ENCODE data around the gene NOL4L.

NOL4L gene

GRCh38 chr20:32535316-32535952 lies 49.7 kb downstream of the NOL4L start:
- no peak for TF ChIP-seq ZC3H10 (CRISPR knock-in tag; IDR thresholded peaks at IDR 0.05)
- no peak for TF ChIP-seq BACH2 (CRISPR knock-in tag; IDR thresholded peaks at IDR 0.05; ENCODE audit: borderline replicate concordance)
- no peak for TF ChIP-seq SNAI2 (CRISPR knock-in tag; IDR thresholded peaks at IDR 0.05)
- TF ChIP-seq PATZ1 (CRISPR knock-in tag; IDR thresholded peaks at IDR 0.05; ENCODE audit: borderline replicate concordance), result no peak
- TF ChIP-seq TCF4 (CRISPR knock-in tag; IDR thresholded peaks at IDR 0.05; ENCODE audit: borderline replicate concordance), result no peak
- no peak for TF ChIP-seq ZNF8 (CRISPR knock-in tag; IDR thresholded peaks at IDR 0.05)
- no peak for TF ChIP-seq CSRNP3 (CRISPR knock-in tag; IDR thresholded peaks at IDR 0.05)
- TF ChIP-seq POU6F1 (CRISPR knock-in tag; IDR thresholded peaks at IDR 0.05; ENCODE audit: borderline replicate concordance, low read depth), result no peak
- no peak for TF ChIP-seq OSR1 (CRISPR knock-in tag; IDR thresholded peaks at IDR 0.05)
- no peak; the same call in 2 of the 3 replicates for ATAC-seq

- no peak for ATAC-seq
- TF ChIP-seq ARNTL (CRISPR knock-in tag; IDR thresholded peaks at IDR 0.05; ENCODE audit: borderline replicate concordance, low read depth) (no peak), RARB (CRISPR knock-in tag; IDR thresholded peaks at IDR 0.05) (no peak), GLIS3 (CRISPR knock-in tag; IDR thresholded peaks at IDR 0.05) (no peak), ZNF565 (CRISPR knock-in tag; conservative IDR thresholded peaks at IDR 0.05; ENCODE audit: low read depth) (no peak), ZFP30 (CRISPR knock-in tag; IDR thresholded peaks at IDR 0.05) (no peak), TCF4 (CRISPR knock-in tag; IDR thresholded peaks at IDR 0.05; ENCODE audit: borderline replicate concordance) (no peak), ZC3H10 (CRISPR knock-in tag; IDR thresholded peaks at IDR 0.05) (no peak), ESRRG (CRISPR knock-in tag; IDR thresholded peaks at IDR 0.05) (no peak), ZNF70 (CRISPR knock-in tag; IDR thresholded peaks at IDR 0.05) (no peak), ISL1 (CRISPR knock-in tag; IDR thresholded peaks at IDR 0.05) (no peak), ZNF8 (CRISPR knock-in tag; IDR thresholded peaks at IDR 0.05) (no peak), ZFP3 (CRISPR knock-in tag; IDR thresholded peaks at IDR 0.05) (no peak), SNAI2 (CRISPR knock-in tag; IDR thresholded peaks at IDR 0.05) (no peak), CREB5 (CRISPR knock-in tag; IDR thresholded peaks at IDR 0.05; ENCODE audit: low read depth) (no peak)
Observed at GRCh38 chr20:32534661-32535240, 50.4 kb downstream of the NOL4L start.

- ATAC-seq, result no peak
- TF ChIP-seq ZNF565 (CRISPR knock-in tag; conservative IDR thresholded peaks at IDR 0.05; ENCODE audit: low read depth), result no peak
- no peak for TF ChIP-seq ZFP3 (CRISPR knock-in tag; IDR thresholded peaks at IDR 0.05)
- no peak for TF ChIP-seq ISL1 (CRISPR knock-in tag; IDR thresholded peaks at IDR 0.05)
- no peak for TF ChIP-seq GLIS3 (CRISPR knock-in tag; IDR thresholded peaks at IDR 0.05)
- no peak for TF ChIP-seq ARNTL (CRISPR knock-in tag; IDR thresholded peaks at IDR 0.05; ENCODE audit: borderline replicate concordance, low read depth)
- TF ChIP-seq ZFP30 (CRISPR knock-in tag; IDR thresholded peaks at IDR 0.05), result no peak
- TF ChIP-seq SNAI2 (CRISPR knock-in tag; IDR thresholded peaks at IDR 0.05), result no peak
- no peak for TF ChIP-seq CSDC2 (CRISPR knock-in tag; IDR thresholded peaks at IDR 0.05)
- no peak for TF ChIP-seq ZNF8 (CRISPR knock-in tag; IDR thresholded peaks at IDR 0.05)
- TF ChIP-seq OSR1 (CRISPR knock-in tag; IDR thresholded peaks at IDR 0.05), result no peak
- no peak for TF ChIP-seq CSRNP3 (CRISPR knock-in tag; IDR thresholded peaks at IDR 0.05)
- TF ChIP-seq PPARA (CRISPR knock-in tag; IDR thresholded peaks at IDR 0.05; ENCODE audit: borderline replicate concordance), result no peak
- no peak for TF ChIP-seq PATZ1 (CRISPR knock-in tag; IDR thresholded peaks at IDR 0.05; ENCODE audit: borderline replicate concordance)
- no peak for TF ChIP-seq ZNF70 (CRISPR knock-in tag; IDR thresholded peaks at IDR 0.05)
- TF ChIP-seq ZC3H10 (CRISPR knock-in tag; IDR thresholded peaks at IDR 0.05), result no peak
Observed at GRCh38 chr20:32533732-32534131, 51.4 kb downstream of the NOL4L start.

Data from SK-N-SH treated with all-trans-retinoic acid at 6 μM for 48 hours (cell line).